ENCODE results near the gene PKN1. TPM values are rescaled to one million over a fixed set of nuclear protein-coding genes. Genes with fewer than 3 reads are reported as not detected.

PKN1 gene
- total and polyA plus RNA-seq, 2 donors (not counting 1 experiment from before 2014, with no cell fraction given) = 114 to 171 TPM

GRCh38 chr19:14391156-14391821 is 41.8 kb upstream of the PKN1 start:
- Histone ChIP-seq H2AFZ (ENCODE audit: insufficient read depth, low read depth, low read length, poor library complexity, severe bottlenecking) (no peak overlapping the region), H3K4me1 (ENCODE audit: control insufficient read depth in 2 of 2, insufficient read depth in 2 of 2, low read length in 2 of 2) (no peaks in the 10 kb centered on the region), H3K4me2 (replicated peaks; ENCODE audit: low read depth, low read length, poor library complexity, severe bottlenecking) (no peak overlapping the region), H3K4me3 (ENCODE audit: control extremely low read depth in 1 of 5, extremely low read depth in 1 of 5, insufficient read depth in 1 of 5, low read depth in 2 of 5, low read length in 4 of 5) (no peak overlapping the region), H4K20me1 (ENCODE audit: control insufficient read depth, insufficient read depth, low read length, poor library complexity, severe bottlenecking) (peaks cover 5% of the 10 kb centered on the region), H3K27ac (ENCODE audit: low read length in 2 of 2) (no peak overlapping the region), H3K9me3 (ENCODE audit: control extremely low read depth in 1 of 3, control insufficient read depth in 2 of 3, insufficient read depth in 1 of 3, low read length in 2 of 3) (no peaks in the 10 kb centered on the region), H3K27me3 (replicated peaks in 1 of 4; ENCODE audit: control extremely low read depth in 1 of 4, control insufficient read depth in 3 of 4, insufficient read depth in 4 of 4, low read length in 3 of 4) (no peaks in the 10 kb centered on the region), H3K36me3 (replicated peaks in 1 of 2; ENCODE audit: control extremely low read depth in 1 of 2, control insufficient read depth in 1 of 2, extremely low read depth in 1 of 2, insufficient read depth in 2 of 2, low read length in 1 of 2) (peaks cover 0 to 48% of the 10 kb centered on the region in 2 experiments), H3K79me2 (ENCODE audit: control insufficient read depth, insufficient read depth, low read length) (peaks cover 9% of the 10 kb centered on the region), H3K9ac (ENCODE audit: low read length) (no peak overlapping the region)
- ChIA-PET CTCF (interaction anchor here (0.6 to 1.4 kb wide), 4 partner anchors 30 to 182 kb away, joined by 3 to 7 read pairs (median 4); no protein-coding TSS in a partner anchor), POLR2A (interaction anchor here (1.3 kb wide), 1 partner anchor 13 kb away, joined by 5 read pairs; no protein-coding TSS in a partner anchor)
- 100% methylated on average over 3 of the region's 10 CpGs for WGBS (ENCODE audit: insufficient coverage)
- Mint-ChIP-seq H3K9me3 (ENCODE audit: insufficient read depth) (no peaks in the 10 kb centered on the region), H3K4me1 (peaks cover 2% of the 10 kb centered on the region), H3K27me3 (no peaks in the 10 kb centered on the region), H3K27ac (no peak overlapping the region), H3K4me3 (no peak overlapping the region)
- DNase-seq = no peak
- intact Hi-C loops (cut with micrococcal nuclease) = no loop called here
- ATAC-seq (ENCODE audit: low read depth) = no peak
- TF ChIP-seq CTCF (IDR thresholded peaks at IDR 0.05) (no peak), EZH2 (IDR thresholded peaks at IDR 0.05; ENCODE audit: borderline replicate concordance, insufficient read depth, low read depth, low read length, poor library complexity, severe bottlenecking) (no peak)

DNA sequence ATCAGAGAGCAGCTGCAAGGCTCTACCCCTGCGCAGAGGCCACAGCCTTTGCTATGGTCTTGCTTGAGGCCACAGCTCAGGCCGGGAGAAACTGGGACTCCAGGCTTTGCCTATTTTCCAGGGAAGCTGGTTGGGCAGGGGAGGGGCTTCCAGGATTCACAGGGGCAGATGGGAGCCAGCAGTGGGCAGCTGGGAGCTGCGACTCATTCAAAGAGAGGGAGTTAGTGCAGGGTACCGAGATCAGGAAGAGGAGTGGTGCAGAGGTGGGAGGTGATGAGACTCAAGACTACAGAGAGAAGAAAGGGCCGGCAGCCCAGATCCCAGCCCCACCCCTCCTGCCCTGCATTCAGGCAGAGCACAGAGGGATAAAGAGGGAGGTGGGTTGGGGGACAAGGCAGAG is 39.8 kb upstream of the PKN1 start:
- Histone ChIP-seq H3K4me1 (ENCODE audit: control insufficient read depth in 2 of 2, insufficient read depth in 2 of 2, low read length in 2 of 2) (no peaks in the 10 kb centered on the region), H3K27ac (ENCODE audit: low read length in 2 of 2) (no peak overlapping the region), H3K9ac (ENCODE audit: low read length) (no peak overlapping the region), H3K9me3 (ENCODE audit: control extremely low read depth in 1 of 3, control insufficient read depth in 2 of 3, insufficient read depth in 1 of 3, low read length in 2 of 3) (no peaks in the 10 kb centered on the region), H3K4me2 (replicated peaks; ENCODE audit: low read depth, low read length, poor library complexity, severe bottlenecking) (no peak overlapping the region), H2AFZ (ENCODE audit: insufficient read depth, low read depth, low read length, poor library complexity, severe bottlenecking) (no peak overlapping the region), H4K20me1 (ENCODE audit: control insufficient read depth, insufficient read depth, low read length, poor library complexity, severe bottlenecking) (peaks cover 5% of the 10 kb centered on the region), H3K36me3 (replicated peaks in 1 of 2; ENCODE audit: control extremely low read depth in 1 of 2, control insufficient read depth in 1 of 2, extremely low read depth in 1 of 2, insufficient read depth in 2 of 2, low read length in 1 of 2) (peaks cover 2 to 52% of the 10 kb centered on the region in 2 experiments), H3K79me2 (ENCODE audit: control insufficient read depth, insufficient read depth, low read length) (no peaks in the 10 kb centered on the region), H3K4me3 (ENCODE audit: control extremely low read depth in 1 of 5, extremely low read depth in 1 of 5, insufficient read depth in 1 of 5, low read depth in 2 of 5, low read length in 4 of 5) (no peak overlapping the region), H3K27me3 (replicated peaks in 1 of 4; ENCODE audit: control extremely low read depth in 1 of 4, control insufficient read depth in 3 of 4, insufficient read depth in 4 of 4, low read length in 3 of 4) (no peaks in the 10 kb centered on the region)
- no peaks in the 10 kb centered on the region for H3K9me3 Mint-ChIP-seq (ENCODE audit: insufficient read depth)
- intact Hi-C loops (cut with micrococcal nuclease) = no loop called here
- CTCF ChIA-PET = interaction anchor here (1.0 to 2.0 kb wide), 2 partner anchors 32 to 262 kb away, joined by 3 to 6 read pairs; no protein-coding TSS in a partner anchor
- POLR2A ChIA-PET = interaction anchor here (0.6 to 0.7 kb wide), 3 partner anchors 32 to 941 kb away, joined by 3 to 6 read pairs (median 3); no protein-coding TSS in a partner anchor
- ATAC-seq (ENCODE audit: low read depth) (no peak), DNase-seq (no peak)
- no peak overlapping the region for H3K27ac Mint-ChIP-seq
- H3K4me1 Mint-ChIP-seq = peaks cover 2% of the 10 kb centered on the region
- H3K4me3 Mint-ChIP-seq = no peak overlapping the region
- TF ChIP-seq EZH2 (IDR thresholded peaks at IDR 0.05; ENCODE audit: borderline replicate concordance, insufficient read depth, low read depth, low read length, poor library complexity, severe bottlenecking) = no peak
- TF ChIP-seq CTCF (IDR thresholded peaks at IDR 0.05) = no peak
- 91% methylated on average over 4 of the region's 5 CpGs for WGBS (ENCODE audit: insufficient coverage)
- no peaks in the 10 kb centered on the region for H3K27me3 Mint-ChIP-seq

Measured in B cell (primary cell).